Measurements from ENCODE around the gene TRAM2.

Gene TRAM2

GRCh38 chr6:52594221-52594620 lies 17.4 kb upstream of the TRAM2 start:
- FAIRE-seq, result no peak

- FAIRE-seq, result no peak
Observed at GRCh38 chr6:52591832-52592231, 15.0 kb upstream of the TRAM2 start.

- no peak for FAIRE-seq
Observed at GRCh38 chr6:52590152-52590891, 13.5 kb upstream of the TRAM2 start.

GRCh38 chr6:52588710-52589091 lies 11.8 kb upstream of the TRAM2 start:
- no peak for FAIRE-seq

- no peak for FAIRE-seq
Observed at GRCh38 chr6:52588087-52588709, 11.3 kb upstream of the TRAM2 start.

DNA sequence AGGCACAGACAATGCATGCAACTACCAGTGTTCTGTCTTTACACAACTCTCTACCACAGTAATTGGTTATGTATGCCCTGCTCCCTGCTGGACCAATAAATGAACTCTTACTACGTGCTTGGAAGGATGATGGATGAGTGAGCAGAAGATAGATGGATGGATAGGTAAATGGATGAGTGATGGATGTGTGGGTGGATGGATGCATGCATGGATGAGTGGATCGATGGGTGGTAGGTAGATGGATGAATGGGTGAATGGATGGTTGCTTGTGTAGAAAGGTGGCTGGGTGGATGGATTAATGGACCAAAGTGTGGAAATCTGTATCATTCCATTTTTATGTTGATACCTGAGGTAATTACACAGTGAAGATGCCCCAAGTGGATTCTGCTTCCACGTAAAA lies 10.1 kb upstream of the TRAM2 start:
- no peak for FAIRE-seq

GRCh38 chr6:52584203-52584602 lies 7.3 kb upstream of the TRAM2 start:
- FAIRE-seq, result no peak

DNA sequence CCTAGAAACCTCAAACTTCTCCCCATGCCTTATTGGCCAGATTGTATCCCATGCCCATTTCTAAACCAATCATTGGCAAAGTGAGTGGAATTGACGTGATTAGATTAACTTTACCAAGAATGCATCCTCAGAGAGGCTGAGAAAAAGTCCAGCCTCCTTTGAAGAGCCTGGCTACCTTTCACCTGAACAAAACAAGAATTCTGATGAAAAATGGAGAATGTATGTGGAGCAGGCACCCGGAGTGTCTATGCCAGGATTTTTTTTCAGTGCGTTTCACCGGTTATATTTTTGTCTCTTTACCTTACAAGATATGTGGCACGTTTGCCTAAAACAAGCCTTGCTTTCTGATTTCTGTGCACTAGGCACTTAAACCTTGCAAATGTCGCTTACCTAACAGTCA lies 6.1 kb upstream of the TRAM2 start:
- FAIRE-seq, result no peak

GRCh38 chr6:52582446-52582845 lies 5.6 kb upstream of the TRAM2 start:
- no peak for FAIRE-seq

GRCh38 chr6:52580905-52581304 lies 4.0 kb upstream of the TRAM2 start:
- no peak for FAIRE-seq

DNA sequence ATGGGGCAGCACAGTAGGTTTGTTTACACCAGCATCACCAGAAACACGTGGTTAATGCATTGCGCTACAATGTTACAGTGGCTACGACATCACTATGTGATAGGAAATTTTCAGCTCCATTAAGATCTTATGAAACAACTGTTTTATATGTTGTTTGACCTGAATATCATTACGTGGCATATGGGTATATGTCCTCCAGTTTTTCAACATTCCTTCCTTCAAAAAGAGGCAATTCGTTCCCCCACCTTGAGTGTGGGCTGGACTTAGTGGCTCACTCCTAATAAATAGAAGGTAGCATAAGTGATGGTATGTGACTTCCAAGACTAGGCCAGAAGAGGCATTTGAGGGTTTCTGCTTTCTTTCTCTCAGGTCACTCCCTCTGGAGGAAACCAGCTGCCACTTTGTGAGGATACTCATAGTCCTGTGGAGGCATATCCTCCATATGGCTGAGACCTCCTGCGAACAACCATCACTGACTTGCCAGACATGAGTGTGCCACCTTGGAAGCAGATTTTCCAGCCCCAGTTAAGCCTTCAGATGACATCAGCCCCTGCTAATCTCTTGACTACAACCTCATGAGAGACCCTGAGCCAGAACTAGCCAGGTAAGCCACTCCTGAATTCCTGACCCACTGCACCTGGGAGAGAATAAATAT lies 2.3 kb upstream of the TRAM2 start:
- no peak for FAIRE-seq

DNA sequence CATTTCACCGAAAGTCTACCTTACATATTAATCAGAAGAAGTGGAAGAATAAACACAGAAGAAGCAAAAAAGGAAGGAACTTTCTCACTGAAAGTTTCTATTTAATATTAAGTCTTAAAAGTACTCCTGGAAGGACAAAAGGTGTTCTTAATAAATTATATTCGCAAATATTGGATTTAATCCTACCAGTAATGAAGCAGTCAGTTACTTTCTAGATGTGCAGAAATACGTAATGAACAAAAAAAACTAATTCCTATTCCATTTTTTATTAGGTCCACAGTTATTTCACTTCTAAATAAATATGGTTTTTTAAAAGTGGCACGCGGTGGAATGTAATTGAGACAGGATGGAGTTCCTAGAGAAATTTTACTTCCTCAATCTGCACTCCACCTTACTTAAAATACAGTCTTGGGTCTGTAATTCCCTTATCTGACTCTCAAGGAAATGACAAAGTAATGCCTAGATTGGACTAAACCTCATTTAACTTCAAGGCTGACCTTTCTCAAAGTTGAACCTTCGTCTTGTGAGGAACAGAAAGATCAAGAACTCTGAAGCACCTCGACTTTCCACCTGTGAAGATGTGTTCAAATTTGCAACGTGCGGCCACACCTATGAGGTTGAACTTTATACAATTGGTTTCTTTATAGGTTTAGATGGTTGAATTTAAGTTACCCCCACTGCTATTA lies 1.1 kb upstream of the TRAM2 start:
- no peak for FAIRE-seq

DNA sequence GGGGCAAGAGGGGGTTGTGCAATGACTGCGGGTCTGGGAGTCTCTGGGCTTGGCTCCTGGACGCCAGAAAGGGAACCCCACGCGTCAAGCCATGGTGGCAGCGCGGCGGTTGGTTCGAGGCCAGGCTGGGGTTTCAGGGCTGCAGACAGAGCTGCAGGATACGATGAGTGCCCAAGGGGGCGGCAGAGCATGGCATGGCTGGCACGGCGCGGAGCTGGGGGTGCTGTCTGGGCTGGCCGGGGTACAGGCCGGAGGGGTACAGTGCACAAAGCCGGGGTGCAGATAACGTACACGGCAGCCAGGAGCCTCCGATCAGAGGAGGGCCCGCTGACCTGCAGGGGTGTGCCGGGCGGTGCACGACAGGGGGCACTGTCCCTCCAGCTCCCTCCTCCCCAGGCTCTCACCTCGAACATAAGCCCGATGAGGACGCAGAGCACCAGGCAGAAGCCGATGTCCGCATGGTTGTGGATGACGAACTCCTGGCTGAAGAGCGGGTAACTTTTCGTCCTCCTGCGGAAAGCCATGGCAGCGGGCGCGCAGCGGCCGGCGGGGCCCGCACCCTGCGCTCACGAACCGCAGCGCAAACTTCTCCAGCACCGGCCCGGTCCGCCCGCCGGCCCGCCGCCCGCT lies 353 bp downstream of the TRAM2 start:
- no peak for FAIRE-seq

DNA sequence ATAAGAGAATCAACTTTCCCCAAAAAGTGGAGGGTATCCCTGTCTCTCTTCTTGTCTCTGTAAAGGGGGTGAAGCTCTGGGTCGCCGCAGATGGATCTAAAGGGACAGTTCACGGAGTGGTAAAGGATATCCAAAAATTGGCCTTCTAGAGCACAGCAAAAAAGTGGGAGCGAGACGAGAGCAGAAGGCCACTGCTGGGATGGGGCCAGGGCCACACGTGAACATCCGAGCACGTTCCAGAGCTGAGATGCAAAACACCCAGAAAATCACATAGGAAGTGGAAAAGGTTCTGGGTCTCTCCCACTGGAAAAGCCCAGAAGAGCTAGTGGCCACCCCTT lies 837 bp downstream of the TRAM2 start:
- no peak for FAIRE-seq

DNA sequence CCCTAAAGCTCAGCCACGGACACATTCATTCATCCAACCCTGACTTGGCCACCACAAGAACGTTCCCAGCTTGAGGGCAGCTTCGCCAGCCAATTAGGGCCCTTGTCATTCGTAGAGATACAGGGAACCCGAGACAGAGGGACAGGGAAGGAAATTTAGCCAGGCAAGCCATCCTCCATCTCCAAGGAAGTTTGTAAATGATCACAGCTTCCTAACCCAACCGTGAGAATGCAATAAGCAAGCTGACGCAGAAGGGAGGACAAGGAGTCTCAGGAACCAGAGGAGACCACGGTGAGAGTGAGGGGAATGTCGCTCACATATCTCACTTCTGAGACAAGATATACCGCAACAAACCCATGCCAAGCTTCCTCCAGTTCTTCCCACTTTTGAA lies 1.4 kb downstream of the TRAM2 start:
- no peak for FAIRE-seq

DNA sequence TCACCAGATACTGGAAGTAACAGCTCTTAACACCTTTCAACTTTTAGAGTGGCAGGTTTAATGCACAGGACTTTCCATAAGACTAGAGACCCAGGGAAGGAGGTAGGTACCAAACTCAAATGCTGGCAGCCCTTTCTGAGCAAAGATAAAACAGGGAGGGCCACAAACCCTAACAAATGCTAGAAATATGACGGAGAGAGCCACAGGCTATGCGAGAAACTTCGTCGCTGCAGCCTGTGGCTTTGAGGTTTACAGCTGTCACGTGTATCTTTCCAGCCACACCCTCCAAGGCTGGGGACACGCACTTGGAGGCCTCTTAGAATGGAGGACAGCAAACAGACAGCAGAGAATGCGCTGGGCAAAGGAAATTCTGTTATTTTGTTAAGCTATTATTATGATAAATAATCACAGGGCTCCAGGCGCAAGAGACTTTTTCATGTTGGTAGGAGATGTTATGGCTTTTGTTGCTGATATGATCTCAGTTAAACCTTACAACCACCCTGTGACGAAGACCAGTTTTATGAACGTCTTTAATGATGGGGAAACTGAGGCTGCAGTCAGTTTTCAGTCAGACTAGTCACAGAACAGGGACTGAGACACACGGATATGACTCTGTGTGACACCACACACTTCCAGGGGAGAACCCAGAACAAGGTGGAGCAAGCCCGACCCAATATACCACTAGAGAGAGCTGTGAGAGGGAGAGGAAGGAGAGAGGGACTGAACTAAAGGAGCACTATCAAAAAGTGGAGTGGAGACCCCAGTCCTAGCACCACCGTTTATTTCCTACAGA lies 2.0 kb downstream of the TRAM2 start:
- FAIRE-seq, result no peak

- no peak for FAIRE-seq
Observed at GRCh38 chr6:52573295-52573694, 3.6 kb downstream of the TRAM2 start.

DNA sequence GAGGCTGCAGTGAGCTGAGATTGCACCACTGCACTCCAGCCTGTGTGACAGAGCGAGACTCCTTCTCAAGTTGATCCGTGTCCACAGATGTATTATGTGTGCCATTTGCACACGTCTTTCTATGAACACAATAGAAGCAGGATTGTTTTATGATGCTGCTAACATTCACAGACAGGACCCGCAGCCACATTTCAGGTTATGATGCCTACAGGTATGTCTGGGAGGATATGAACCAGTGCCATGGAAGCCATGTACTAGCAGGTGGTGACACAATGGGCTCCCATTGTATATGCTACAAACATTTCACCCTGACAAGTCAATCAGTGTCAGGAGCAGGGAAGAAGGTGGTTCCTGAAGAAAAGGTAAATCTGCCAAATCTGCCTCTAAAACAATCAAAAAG lies 4.3 kb downstream of the TRAM2 start:
- FAIRE-seq, result no peak

GRCh38 chr6:52571099-52571755 lies 5.6 kb downstream of the TRAM2 start:
- FAIRE-seq, result no peak

GRCh38 chr6:52570291-52570700 lies 6.6 kb downstream of the TRAM2 start:
- FAIRE-seq, result no peak

- no peak for FAIRE-seq
Observed at GRCh38 chr6:52568320-52568719, 8.5 kb downstream of the TRAM2 start.

- no peak for FAIRE-seq
Observed at GRCh38 chr6:52566853-52567279, 10.0 kb downstream of the TRAM2 start.
